ENCODE measurements around the gene UNC45A.

Gene UNC45A

GRCh38 chr15:90931828-90932659 is 3.0 kb upstream of the UNC45A start, which contains the start of gene HDDC3:
TSS of gene HDDC3 (minus strand) at chr15:90932549. CDS start at chr15:90932540, 9 bp downstream.
- peaks cover 32% of the 10 kb centered on the region for H3K4me1 ChIP-seq (ENCODE audit: insufficient read depth, low read length)
- no peaks in the 10 kb centered on the region for H3K36me3 ChIP-seq (ENCODE audit: insufficient read depth, low read length)
- no peaks in the 10 kb centered on the region for H3K9me3 ChIP-seq (ENCODE audit: low read length)
- H3K4me3 ChIP-seq (ENCODE audit: low read length) = peak within 1 kb of the TSS; percentile 62
- peak within 1 kb of the TSS; percentile 83 for H2AFZ ChIP-seq (ENCODE audit: low read depth, low read length)
- H3K27me3 ChIP-seq (ENCODE audit: insufficient read depth, low read length) = no peaks in the 10 kb centered on the region

- Histone ChIP-seq H2AFZ (ENCODE audit: low read depth, low read length) (peak overlapping the region; percentile 83), H3K9me3 (ENCODE audit: low read length) (no peaks in the 10 kb centered on the region), H3K27me3 (ENCODE audit: insufficient read depth, low read length) (no peaks in the 10 kb centered on the region), H3K36me3 (ENCODE audit: insufficient read depth, low read length) (no peaks in the 10 kb centered on the region), H3K4me1 (ENCODE audit: insufficient read depth, low read length) (peaks cover 32% of the 10 kb centered on the region), H3K4me3 (ENCODE audit: low read length) (peak overlapping the region; percentile 62)
Observed at GRCh38 chr15:90932660-90932991, 2.5 kb upstream of the UNC45A start.

DNA sequence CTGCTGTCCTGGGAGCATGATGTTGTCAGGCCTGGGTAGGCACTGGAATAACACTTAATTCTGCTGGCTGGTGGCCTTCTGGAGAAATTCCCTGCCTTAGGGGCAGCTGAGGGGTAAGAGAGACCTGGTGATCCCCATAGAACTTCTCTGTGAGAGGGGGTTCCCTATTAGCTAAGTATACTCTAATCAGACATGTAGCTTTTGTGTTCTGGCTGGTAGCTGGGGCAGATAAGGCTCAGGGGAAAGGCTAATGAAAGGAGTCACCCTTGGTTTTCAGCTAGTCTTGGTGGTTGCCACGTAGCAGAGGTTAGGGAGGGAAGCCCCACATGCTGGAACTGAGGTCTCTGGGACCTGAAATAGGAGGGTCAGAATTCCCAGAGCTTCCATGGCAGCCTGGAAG is 1.8 kb upstream of the UNC45A start:
- Histone ChIP-seq H3K4me3 (ENCODE audit: low read length) (no peak overlapping the region), H3K36me3 (ENCODE audit: insufficient read depth, low read length) (peaks cover 2% of the 10 kb centered on the region), H2AFZ (ENCODE audit: low read depth, low read length) (no peak overlapping the region), H3K4me1 (ENCODE audit: insufficient read depth, low read length) (peaks cover 32% of the 10 kb centered on the region), H3K9me3 (ENCODE audit: low read length) (no peaks in the 10 kb centered on the region), H3K27me3 (ENCODE audit: insufficient read depth, low read length) (no peaks in the 10 kb centered on the region)

- Histone ChIP-seq H2AFZ (ENCODE audit: low read depth, low read length) (peak overlapping the region; percentile 95), H3K4me1 (ENCODE audit: insufficient read depth, low read length) (peaks cover 32% of the 10 kb centered on the region), H3K27me3 (ENCODE audit: insufficient read depth, low read length) (no peaks in the 10 kb centered on the region), H3K36me3 (ENCODE audit: insufficient read depth, low read length) (peaks cover 7% of the 10 kb centered on the region), H3K4me3 (ENCODE audit: low read length) (peak overlapping the region; percentile 68), H3K9me3 (ENCODE audit: low read length) (no peaks in the 10 kb centered on the region)
Observed at GRCh38 chr15:90934256-90934948, 683 bp upstream of the UNC45A start.

DNA sequence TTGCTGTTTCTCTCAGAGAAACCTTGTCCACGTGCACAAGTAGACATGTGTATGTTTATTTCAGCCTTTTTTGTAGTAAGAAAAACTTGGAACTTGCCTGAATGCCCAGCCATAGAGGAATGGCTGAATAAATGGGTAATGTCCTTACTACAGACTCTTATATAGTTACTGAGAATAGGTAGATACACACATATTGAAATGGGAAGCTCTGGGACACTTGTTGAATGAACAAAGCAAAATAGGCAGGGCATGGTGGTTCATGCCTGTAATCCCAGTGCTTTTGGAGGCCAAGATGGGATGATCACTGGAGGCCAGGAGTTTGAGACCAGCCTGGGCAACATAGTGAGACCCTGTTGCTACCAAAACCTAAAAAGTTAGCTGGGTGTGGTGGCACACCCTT is 1.7 kb downstream of the UNC45A start:
- H3K27me3 ChIP-seq (ENCODE audit: insufficient read depth, low read length) = no peaks in the 10 kb centered on the region
- peaks cover 27% of the 10 kb centered on the region for H3K4me1 ChIP-seq (ENCODE audit: insufficient read depth, low read length)
- peaks cover 26% of the 10 kb centered on the region for H3K36me3 ChIP-seq (ENCODE audit: insufficient read depth, low read length)
- no peak overlapping the region for H3K4me3 ChIP-seq (ENCODE audit: low read length)
- H3K9me3 ChIP-seq (ENCODE audit: low read length) = no peaks in the 10 kb centered on the region
- H2AFZ ChIP-seq (ENCODE audit: low read depth, low read length) = no peak overlapping the region

GRCh38 chr15:90938261-90938660 is 3.2 kb downstream of the UNC45A start:
- no peaks in the 10 kb centered on the region for H3K27me3 ChIP-seq (ENCODE audit: insufficient read depth, low read length)
- no peaks in the 10 kb centered on the region for H3K9me3 ChIP-seq (ENCODE audit: low read length)
- peaks cover 40% of the 10 kb centered on the region for H3K36me3 ChIP-seq (ENCODE audit: insufficient read depth, low read length)
- H2AFZ ChIP-seq (ENCODE audit: low read depth, low read length) = no peak overlapping the region
- H3K4me1 ChIP-seq (ENCODE audit: insufficient read depth, low read length) = peaks cover 19% of the 10 kb centered on the region
- H3K4me3 ChIP-seq (ENCODE audit: low read length) = no peak overlapping the region

- Histone ChIP-seq H3K27me3 (ENCODE audit: insufficient read depth, low read length) (no peaks in the 10 kb centered on the region), H3K4me1 (ENCODE audit: insufficient read depth, low read length) (peaks cover 11% of the 10 kb centered on the region), H3K4me3 (ENCODE audit: low read length) (no peak overlapping the region), H2AFZ (ENCODE audit: low read depth, low read length) (no peak overlapping the region), H3K9me3 (ENCODE audit: low read length) (no peaks in the 10 kb centered on the region), H3K36me3 (ENCODE audit: insufficient read depth, low read length) (peaks cover 54% of the 10 kb centered on the region)
Observed at GRCh38 chr15:90939756-90940155, 4.7 kb downstream of the UNC45A start.

DNA sequence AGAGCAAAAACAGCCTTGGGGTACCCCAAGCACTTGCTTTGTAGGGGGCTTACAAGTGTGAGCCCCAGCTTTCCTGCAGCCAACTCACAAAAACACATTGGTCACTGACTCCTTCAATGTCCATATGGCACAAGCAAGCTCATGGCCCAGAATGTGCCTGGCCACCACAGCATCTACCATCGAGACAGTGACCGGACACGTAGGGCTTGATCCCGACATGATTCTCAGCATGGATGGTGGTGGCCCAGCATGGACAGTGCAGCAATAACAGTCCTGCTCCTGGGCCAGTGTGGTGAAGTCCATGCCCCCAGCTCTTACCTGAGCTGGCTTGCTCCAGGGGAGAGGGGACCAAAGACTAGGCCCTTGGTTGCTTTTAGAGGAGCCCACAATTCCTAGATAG is 6.0 kb downstream of the UNC45A start:
- H2AFZ ChIP-seq (ENCODE audit: low read depth, low read length) = no peak overlapping the region
- H3K9me3 ChIP-seq (ENCODE audit: low read length) = no peaks in the 10 kb centered on the region
- H3K4me1 ChIP-seq (ENCODE audit: insufficient read depth, low read length) = peaks cover 4% of the 10 kb centered on the region
- H3K36me3 ChIP-seq (ENCODE audit: insufficient read depth, low read length) = peaks cover 58% of the 10 kb centered on the region
- no peaks in the 10 kb centered on the region for H3K27me3 ChIP-seq (ENCODE audit: insufficient read depth, low read length)
- no peak overlapping the region for H3K4me3 ChIP-seq (ENCODE audit: low read length)

DNA sequence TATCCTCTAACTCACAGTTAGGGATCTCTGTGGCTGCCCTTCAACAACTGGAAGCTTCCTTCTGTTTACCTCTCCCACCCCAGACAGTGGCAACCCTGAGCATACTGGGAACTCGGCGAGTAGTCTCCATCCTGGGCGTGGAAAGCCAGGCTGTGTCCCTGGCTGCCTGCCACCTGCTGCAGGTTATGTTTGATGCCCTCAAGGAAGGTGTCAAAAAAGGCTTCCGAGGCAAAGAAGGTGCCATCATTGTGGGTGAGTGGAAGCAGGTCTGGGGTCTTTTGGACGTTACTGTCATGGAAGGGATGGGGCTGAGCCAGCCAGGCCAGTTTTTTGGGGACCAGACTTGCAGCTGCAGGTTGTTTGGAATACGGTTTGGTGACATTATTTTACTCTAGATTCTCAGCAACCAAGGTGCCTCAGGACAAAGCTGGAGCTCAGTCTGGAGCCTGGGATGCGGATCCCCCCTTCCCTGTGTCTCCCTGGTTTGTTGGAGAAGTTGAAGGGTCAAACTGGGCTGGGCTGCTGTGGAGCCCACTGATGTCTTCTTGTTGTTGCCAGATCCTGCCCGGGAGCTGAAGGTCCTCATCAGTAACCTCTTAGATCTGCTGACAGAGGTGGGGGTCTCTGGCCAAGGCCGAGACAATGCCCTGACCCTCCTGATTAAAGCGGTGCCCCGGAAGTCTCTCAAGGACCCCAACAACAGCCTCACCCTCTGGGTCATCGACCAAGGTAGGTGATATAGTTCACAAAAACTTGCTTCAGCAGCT is 7.5 kb downstream of the UNC45A start:
- Histone ChIP-seq H3K4me3 (ENCODE audit: low read length) (no peak overlapping the region), H3K4me1 (ENCODE audit: insufficient read depth, low read length) (no peaks in the 10 kb centered on the region), H2AFZ (ENCODE audit: low read depth, low read length) (no peak overlapping the region), H3K27me3 (ENCODE audit: insufficient read depth, low read length) (no peaks in the 10 kb centered on the region), H3K9me3 (ENCODE audit: low read length) (no peaks in the 10 kb centered on the region), H3K36me3 (ENCODE audit: insufficient read depth, low read length) (peaks cover 72% of the 10 kb centered on the region)

- no peak overlapping the region for H2AFZ ChIP-seq (ENCODE audit: low read depth, low read length)
- H3K36me3 ChIP-seq (ENCODE audit: insufficient read depth, low read length) = peaks cover 78% of the 10 kb centered on the region
- no peaks in the 10 kb centered on the region for H3K4me1 ChIP-seq (ENCODE audit: insufficient read depth, low read length)
- H3K27me3 ChIP-seq (ENCODE audit: insufficient read depth, low read length) = no peaks in the 10 kb centered on the region
- H3K4me3 ChIP-seq (ENCODE audit: low read length) = no peak overlapping the region
- H3K9me3 ChIP-seq (ENCODE audit: low read length) = no peaks in the 10 kb centered on the region
Observed at GRCh38 chr15:90945091-90945490, 10.0 kb downstream of the UNC45A start.

DNA sequence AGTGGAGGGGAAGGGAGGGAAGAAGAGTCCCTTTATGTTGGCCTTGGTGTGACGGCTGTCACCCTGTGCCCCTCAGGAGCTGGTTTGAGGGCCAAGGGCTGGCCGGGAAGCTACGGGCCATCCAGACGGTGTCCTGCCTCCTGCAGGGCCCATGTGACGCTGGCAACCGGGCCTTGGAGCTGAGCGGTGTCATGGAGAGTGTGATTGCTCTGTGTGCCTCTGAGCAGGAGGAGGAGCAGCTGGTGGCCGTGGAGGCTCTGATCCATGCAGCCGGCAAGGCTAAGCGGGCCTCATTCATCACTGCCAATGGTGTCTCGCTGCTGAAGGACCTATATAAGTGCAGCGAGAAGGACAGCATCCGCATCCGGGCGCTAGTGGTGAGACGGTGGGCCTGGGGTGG is 11.5 kb downstream of the UNC45A start:
- no peaks in the 10 kb centered on the region for H3K27me3 ChIP-seq (ENCODE audit: insufficient read depth, low read length)
- peaks cover 80% of the 10 kb centered on the region for H3K36me3 ChIP-seq (ENCODE audit: insufficient read depth, low read length)
- no peaks in the 10 kb centered on the region for H3K4me1 ChIP-seq (ENCODE audit: insufficient read depth, low read length)
- H3K4me3 ChIP-seq (ENCODE audit: low read length) = no peak overlapping the region
- no peak overlapping the region for H2AFZ ChIP-seq (ENCODE audit: low read depth, low read length)
- no peaks in the 10 kb centered on the region for H3K9me3 ChIP-seq (ENCODE audit: low read length)

DNA sequence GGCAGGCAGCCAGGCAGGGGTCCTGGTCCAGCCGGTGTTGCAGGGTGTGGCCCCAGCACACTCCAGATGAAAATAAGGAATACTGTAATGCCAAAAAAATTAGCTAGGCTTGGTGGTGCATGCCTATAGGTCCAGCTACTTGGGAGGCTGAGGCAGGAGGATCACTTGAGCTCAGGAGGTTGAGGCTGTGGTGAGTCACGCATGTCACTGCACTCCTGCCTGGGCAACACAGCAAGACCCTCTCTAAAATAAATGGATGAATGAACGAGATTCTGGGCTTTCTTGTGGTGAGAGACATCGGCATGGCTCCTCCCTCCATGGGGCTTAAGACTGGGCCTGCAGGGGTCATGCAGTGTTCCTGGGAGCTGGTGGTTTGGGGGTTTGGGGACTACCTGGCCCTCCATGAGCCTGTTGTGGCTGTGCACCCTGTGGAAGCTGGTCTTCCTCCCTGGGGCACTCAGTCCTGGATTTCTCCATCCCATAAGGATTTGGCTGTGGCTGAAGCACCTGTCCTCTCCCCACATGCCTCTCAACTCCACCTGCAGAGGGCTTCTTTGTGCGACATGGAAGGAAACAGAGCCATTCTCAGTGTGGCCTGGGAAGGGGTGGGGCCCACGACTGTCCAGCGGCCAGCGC is 12.0 kb downstream of the UNC45A start:
- no peak overlapping the region for H3K4me3 ChIP-seq (ENCODE audit: low read length)
- no peaks in the 10 kb centered on the region for H3K4me1 ChIP-seq (ENCODE audit: insufficient read depth, low read length)
- no peaks in the 10 kb centered on the region for H3K9me3 ChIP-seq (ENCODE audit: low read length)
- no peak overlapping the region for H2AFZ ChIP-seq (ENCODE audit: low read depth, low read length)
- peaks cover 81% of the 10 kb centered on the region for H3K36me3 ChIP-seq (ENCODE audit: insufficient read depth, low read length)
- H3K27me3 ChIP-seq (ENCODE audit: insufficient read depth, low read length) = no peaks in the 10 kb centered on the region

Data from neuron (in vitro differentiated cells).